NOMO-1 treated with dmso at 0.1 percent for 144 hours (cell line): ENCODE results near the gene UBA1.
"Not testable (repeated sequence)": the region's sequence is repeated elsewhere in the genome, so short reads cannot be mapped to it uniquely, and the experiment has no call there.

Source experiments
- DNase-seq: peaks from one replicate; lab custom pipeline; 2025; ENCODE audit not compliant: unreplicated experiment; lab: John Stamatoyannopoulos, UW

UBA1 gene

DNA sequence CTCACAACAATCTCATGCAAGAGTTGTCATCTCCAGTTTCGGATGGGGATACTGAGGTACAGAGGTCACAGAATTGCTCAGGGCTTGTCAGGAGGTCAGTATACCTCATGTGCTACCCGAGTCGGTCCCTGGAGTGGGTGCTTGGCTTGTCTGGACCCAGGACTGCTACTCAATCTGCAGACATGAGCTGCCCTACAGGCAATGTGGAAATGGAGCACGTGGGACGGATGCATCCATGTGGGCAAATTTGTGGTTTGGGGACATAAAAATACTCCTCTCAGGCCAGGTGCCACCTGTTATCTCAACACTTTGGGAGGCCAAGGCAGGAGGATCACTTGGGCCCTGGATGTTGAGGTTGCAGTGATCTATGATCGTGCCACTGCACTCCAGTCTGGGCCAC, 54.9 kb downstream of the UBA1 start:
- DNase-seq: no peak

DNA sequence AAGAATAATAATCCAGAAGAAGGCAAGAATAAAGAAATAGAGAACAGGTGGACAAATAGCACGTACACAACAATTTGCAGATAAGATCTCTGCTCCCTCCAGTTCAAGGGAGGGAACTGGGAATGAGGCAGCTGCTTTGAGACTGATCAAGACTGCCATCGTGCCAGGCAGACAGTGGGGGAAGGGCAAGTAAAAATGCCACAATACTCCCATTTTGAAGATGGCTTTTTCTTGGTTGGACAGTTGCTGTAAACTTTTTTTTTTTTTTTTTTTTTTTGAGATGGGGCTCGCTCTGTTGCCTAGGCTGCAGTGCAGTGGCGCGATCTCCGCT, 56.4 kb downstream of the UBA1 start:
- DNase-seq: no peak

DNA sequence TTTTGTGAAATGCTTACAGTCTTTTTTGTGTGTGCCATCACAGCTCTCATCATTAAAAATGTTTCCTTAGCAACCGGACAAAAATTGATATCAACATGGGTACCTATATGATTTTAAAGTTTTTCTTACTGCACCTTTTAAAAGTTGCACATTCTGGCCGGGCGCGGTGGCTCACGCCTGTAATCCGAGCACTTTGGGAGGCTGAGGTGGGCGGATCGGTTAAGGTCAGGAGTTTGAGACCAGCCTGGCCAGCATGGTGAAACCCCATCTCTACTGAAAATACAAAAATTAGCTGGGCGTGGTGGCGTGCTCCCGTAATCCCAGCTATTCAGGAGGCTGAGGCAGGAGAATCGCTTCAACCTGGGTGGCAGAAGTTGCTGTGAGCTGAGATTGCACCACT, 64.0 kb downstream of the UBA1 start:
- DNase-seq: not testable (repeated sequence)
